ENCODE measurements around the gene ATP11A. TPM values are rescaled to one million over a fixed set of nuclear protein-coding genes. Genes with fewer than 3 reads are reported as not detected.

ATP11A gene
- total and polyA plus RNA-seq, 2 experiments from 2014 or later, result 28.7 to 30.8 TPM

DNA sequence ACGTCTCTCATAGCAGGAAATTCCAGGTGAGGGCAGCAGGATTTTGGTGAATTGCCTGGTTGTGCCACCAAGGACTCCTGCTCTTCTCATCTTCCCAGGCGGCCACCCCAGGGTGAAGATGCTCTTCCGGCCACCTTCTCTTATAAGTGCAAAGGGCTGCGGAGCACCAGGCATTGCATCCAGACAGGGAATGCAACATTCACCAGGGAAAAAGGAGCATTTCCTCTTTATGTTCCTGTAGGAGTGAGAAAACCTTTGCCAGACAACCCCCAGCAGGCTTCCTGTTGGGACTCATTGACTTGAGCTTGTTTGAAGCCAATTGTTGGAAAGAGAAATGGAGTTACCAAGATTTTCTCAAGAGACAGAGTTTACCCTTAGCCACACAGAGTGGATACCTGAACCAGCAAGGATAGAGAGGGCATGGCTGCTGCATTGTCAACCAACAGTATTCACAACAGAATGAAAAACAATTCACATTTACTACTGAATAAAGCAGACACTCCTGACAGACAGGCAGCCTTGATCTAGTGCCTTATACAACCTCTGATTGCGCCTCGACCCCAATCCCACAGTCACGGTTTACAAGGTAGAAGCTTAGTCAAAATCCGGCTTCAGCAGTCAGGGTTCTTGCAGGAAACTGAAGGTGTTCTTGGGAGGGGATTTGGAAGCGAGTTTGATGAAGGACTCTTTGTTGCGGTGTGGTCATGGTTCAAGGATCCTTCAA, 1.8 kb upstream of the ATP11A start:
- TF ChIP-seq, protein P1, sequence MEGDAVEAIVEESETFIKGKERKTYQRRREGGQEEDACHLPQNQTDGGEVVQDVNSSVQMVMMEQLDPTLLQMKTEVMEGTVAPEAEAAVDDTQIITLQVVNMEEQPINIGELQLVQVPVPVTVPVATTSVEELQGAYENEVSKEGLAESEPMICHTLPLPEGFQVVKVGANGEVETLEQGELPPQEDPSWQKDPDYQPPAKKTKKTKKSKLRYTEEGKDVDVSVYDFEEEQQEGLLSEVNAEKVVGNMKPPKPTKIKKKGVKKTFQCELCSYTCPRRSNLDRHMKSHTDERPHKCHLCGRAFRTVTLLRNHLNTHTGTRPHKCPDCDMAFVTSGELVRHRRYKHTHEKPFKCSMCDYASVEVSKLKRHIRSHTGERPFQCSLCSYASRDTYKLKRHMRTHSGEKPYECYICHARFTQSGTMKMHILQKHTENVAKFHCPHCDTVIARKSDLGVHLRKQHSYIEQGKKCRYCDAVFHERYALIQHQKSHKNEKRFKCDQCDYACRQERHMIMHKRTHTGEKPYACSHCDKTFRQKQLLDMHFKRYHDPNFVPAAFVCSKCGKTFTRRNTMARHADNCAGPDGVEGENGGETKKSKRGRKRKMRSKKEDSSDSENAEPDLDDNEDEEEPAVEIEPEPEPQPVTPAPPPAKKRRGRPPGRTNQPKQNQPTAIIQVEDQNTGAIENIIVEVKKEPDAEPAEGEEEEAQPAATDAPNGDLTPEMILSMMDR (IDR thresholded peaks at IDR 0.05; ENCODE audit: poor library complexity), result no peak
- TF ChIP-seq EZH2 (IDR thresholded peaks at IDR 0.05; ENCODE audit: borderline replicate concordance) (no peak), EZH2phosphoT487 (IDR thresholded peaks at IDR 0.05; ENCODE audit: low read depth, severe bottlenecking, unreplicated experiment) (no peak)
- 90% methylated on average over 10 of the region's 10 CpGs for WGBS (ENCODE audit: low lambda C conversion rate, missing lambda C conversion rate)
- peaks cover 24% of the 10 kb centered on the region for H3K79me2 ChIP-seq
- H2AFZ ChIP-seq, result no peak overlapping the region
- peaks cover 11% of the 10 kb centered on the region for H4K20me1 ChIP-seq (ENCODE audit: insufficient read depth, poor library complexity, severe bottlenecking)
- H3K9me2 ChIP-seq (replicated peaks; ENCODE audit: insufficient read depth), result no peaks in the 10 kb centered on the region
- H3K27ac ChIP-seq, result no peak overlapping the region
- no peaks in the 10 kb centered on the region for H3K9me3 ChIP-seq (ENCODE audit: low read depth)
- H3K27me3 ChIP-seq, result no peaks in the 10 kb centered on the region
- H3K4me2 ChIP-seq, result no peak overlapping the region
- peaks cover 22% of the 10 kb centered on the region for H3K4me1 ChIP-seq (ENCODE audit: insufficient read depth)
- DNase-seq (ENCODE audit: low spot score), result no peak
- H3K4me3 ChIP-seq, result no peak overlapping the region
- H3K36me3 ChIP-seq (replicated peaks; ENCODE audit: insufficient read depth, low read depth), result no peaks in the 10 kb centered on the region

DNA sequence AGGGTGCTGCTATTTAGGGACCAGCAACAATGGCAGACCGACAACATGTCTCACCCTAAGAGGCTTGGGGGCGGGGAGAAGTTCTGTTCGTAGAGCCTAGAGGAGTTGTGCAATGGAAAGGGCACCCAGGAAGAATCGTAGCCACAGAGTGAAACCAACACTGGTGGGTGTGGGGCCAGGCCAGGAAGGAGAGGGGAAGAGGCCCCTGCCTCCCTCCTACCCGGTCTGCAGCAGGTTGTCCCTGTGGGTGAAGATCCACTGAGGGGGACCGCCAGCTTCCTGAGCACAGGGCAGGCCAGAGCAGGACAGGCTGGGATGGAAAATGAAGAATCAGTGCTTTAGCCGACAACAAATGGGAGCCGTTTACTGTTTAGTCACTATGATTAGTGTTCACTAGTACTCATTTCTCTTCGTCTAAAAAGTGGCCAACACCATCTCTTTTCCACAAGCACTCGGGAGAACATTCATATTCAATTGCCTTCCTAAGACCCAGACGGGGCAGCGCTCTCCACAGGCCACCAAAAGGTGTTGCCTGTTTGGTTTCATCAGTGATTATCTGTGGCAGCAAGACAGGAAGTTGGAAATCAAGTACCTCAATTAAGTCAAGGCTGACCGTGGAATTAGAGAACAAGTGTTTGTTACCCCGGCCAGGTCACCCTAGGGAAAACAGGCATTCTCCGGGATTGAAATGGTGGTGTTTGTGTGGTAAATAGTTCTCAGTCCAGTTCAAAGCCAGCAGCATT, 1.1 kb upstream of the ATP11A start:
- H3K4me1 ChIP-seq (ENCODE audit: insufficient read depth), result peaks cover 24% of the 10 kb centered on the region
- no peak for TF ChIP-seq EZH2phosphoT487 (IDR thresholded peaks at IDR 0.05; ENCODE audit: low read depth, severe bottlenecking, unreplicated experiment)
- TF ChIP-seq EZH2 (IDR thresholded peaks at IDR 0.05; ENCODE audit: borderline replicate concordance), result no peak
- TF ChIP-seq, protein P1 (IDR thresholded peaks at IDR 0.05; ENCODE audit: poor library complexity), result no peak
- peak overlapping the region; percentile 50 for H2AFZ ChIP-seq

DNA sequence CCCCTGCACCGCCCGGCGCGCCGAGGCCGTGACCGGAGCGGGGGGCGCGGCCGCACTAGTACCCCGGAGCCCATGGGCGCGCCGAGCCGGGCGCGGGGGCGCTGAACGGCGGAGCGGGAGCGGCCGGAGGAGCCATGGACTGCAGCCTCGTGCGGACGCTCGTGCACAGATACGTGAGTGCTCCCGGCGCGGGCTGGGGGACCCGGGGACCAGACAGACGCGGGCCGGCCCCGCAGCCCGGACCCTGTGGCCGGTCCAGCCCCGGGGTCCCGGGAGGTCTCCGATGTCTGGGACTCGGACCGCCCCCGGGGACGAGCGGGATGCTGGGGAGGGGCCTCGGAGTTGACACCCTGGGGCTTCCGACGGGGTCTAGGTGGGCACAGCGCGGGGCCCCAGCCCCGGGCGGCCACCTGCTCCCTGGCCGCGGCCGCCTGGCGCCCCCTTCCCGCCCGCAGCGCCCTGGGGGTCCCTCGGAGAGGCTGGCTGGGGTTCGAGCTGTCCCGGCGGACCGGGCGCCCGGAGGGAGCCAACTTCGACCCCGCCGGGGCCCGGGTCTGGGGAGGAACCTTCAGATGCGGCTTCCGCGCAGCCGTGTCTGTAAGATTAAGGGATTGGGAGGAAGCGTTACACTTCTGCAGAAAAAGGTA, 568 bp downstream of the ATP11A start:
- TF ChIP-seq, protein P1 (IDR thresholded peaks at IDR 0.05; ENCODE audit: poor library complexity), result no peak
- TF ChIP-seq EZH2 (IDR thresholded peaks at IDR 0.05; ENCODE audit: borderline replicate concordance) (no peak), EZH2phosphoT487 (IDR thresholded peaks at IDR 0.05; ENCODE audit: low read depth, severe bottlenecking, unreplicated experiment) (no peak)
- H3K9me2 ChIP-seq (replicated peaks; ENCODE audit: insufficient read depth), result no peaks in the 10 kb centered on the region
- WGBS (ENCODE audit: low lambda C conversion rate, missing lambda C conversion rate), result 2% methylated on average over 49 of the region's 77 CpGs
- peaks cover 38% of the 10 kb centered on the region for H3K4me1 ChIP-seq (ENCODE audit: insufficient read depth)
- no peaks in the 10 kb centered on the region for H3K9me3 ChIP-seq (ENCODE audit: low read depth)
- peak overlapping the region; percentile 97 for H3K27ac ChIP-seq
- H3K4me3 ChIP-seq, result peak overlapping the region; percentile 99
- peaks cover 48% of the 10 kb centered on the region for H3K79me2 ChIP-seq
- H4K20me1 ChIP-seq (ENCODE audit: insufficient read depth, poor library complexity, severe bottlenecking), result peaks cover 24% of the 10 kb centered on the region
- peak overlapping the region; percentile 57 for H2AFZ ChIP-seq
- H3K36me3 ChIP-seq (replicated peaks; ENCODE audit: insufficient read depth, low read depth), result no peaks in the 10 kb centered on the region
- H3K4me2 ChIP-seq, result peak overlapping the region; percentile 93
- peak; percentile 63 for DNase-seq (ENCODE audit: low spot score)
- H3K27me3 ChIP-seq, result no peaks in the 10 kb centered on the region

More for the DNA sequence above, 1.1 kb upstream of the ATP11A start:
- Histone ChIP-seq H3K9me3 (ENCODE audit: low read depth) (no peaks in the 10 kb centered on the region), H3K79me2 (peaks cover 31% of the 10 kb centered on the region), H3K9me2 (replicated peaks; ENCODE audit: insufficient read depth) (no peaks in the 10 kb centered on the region), H3K27ac (peak overlapping the region; percentile 94), H3K27me3 (no peaks in the 10 kb centered on the region), H3K36me3 (replicated peaks; ENCODE audit: insufficient read depth, low read depth) (no peaks in the 10 kb centered on the region), H4K20me1 (ENCODE audit: insufficient read depth, poor library complexity, severe bottlenecking) (peaks cover 14% of the 10 kb centered on the region), H3K4me2 (peak overlapping the region; percentile 87), H3K4me3 (no peak overlapping the region)
- WGBS (ENCODE audit: low lambda C conversion rate, missing lambda C conversion rate), result 49% methylated on average over 15 of the region's 15 CpGs
- no peak for DNase-seq (ENCODE audit: low spot score)
